ENCODE data around the gene SERPINB13.

GRCh38 chr18:63553081-63553480 is 34.1 kb upstream of the SERPINB13 start:
- TF ChIP-seq CTCF (conservative IDR thresholded peaks at IDR 0.05) (no peak), ZFX (IDR thresholded peaks at IDR 0.05) (no peak)
